GM12878 (cell line): ENCODE data around the gene UTP11. TPM values are rescaled to one million over a fixed set of nuclear protein-coding genes. Genes with fewer than 3 reads are reported as not detected.
A peak's percentile ranks its signal among the peaks of the same experiment; 100 is the strongest.

Experiments
- ATAC-seq: fragments of 200-7000 bp; cut with Tn5 transposase; 3 replicates; pipeline ENCODE4 v1.9.1; 2020; ENCODE audit warnings: mild to moderate bottlenecking, moderate library complexity
- BruUV-seq: library from RNA; stranded (reverse); fragments of 400-500 nt; replicated peaks from 2 replicates; lab custom pipeline; 2021; lab: Mats Ljungman, UMichigan
- CTCF ChIA-PET: fragments of 300-600 bp; sonication (Branson Sonifier 250); formaldehyde crosslinking; extraction: SDS; loops from one replicate; lab custom pipeline; 2021; ENCODE audit warnings: inconsistent platforms; lab: Yijun Ruan, JAX
- POLR2A ChIA-PET: fragments of 350-600 bp; formaldehyde crosslinking; extraction: SDS; loops from one replicate; lab custom pipeline; 2021; ENCODE audit warnings: inconsistent platforms; lab: Charles Lee
- RAD21 ChIA-PET: fragments of 300-600 bp; sonication (Branson Sonifier 250); formaldehyde crosslinking; loops from one replicate; lab custom pipeline; 2023; ENCODE audit warnings: antibody characterized with exemption; ENCODE audit not compliant: unreplicated experiment; lab: Charles Lee
- SMC1A ChIA-PET: fragments of 300-600 bp; sonication (Branson Sonifier 250); formaldehyde crosslinking; loops from one replicate; lab custom pipeline; 2023; ENCODE audit not compliant: unreplicated experiment, uncharacterized antibody; lab: Charles Lee
- DNase-seq: peaks from one replicate; pipeline ENCODE4 v3.0.0-alpha.2; 2011; ENCODE audit warnings: low read depth, low spot score
- FAIRE-seq: peaks from 3 replicates; lab custom pipeline; 2011; peaks lifted over from hg19 to GRCh38; lab: Jason Lieb, UNC
- H2AFZ ChIP-seq: 2 replicates; pipeline ENCODE4 v1.6.0; 2011; ENCODE audit warnings: low read depth, low read length, control low read depth; ENCODE audit not compliant: control insufficient read depth
- H3K27ac ChIP-seq: 2 replicates; pipeline ENCODE4 v1.5.1; 2011; ENCODE audit warnings: control low read depth; ENCODE audit not compliant: control insufficient read depth, insufficient read depth
- H3K27me3 ChIP-seq, 2 experiments: replicated peaks in 1 of 2; 2 replicates each; pipeline versions ENCODE4 v1.6.0 to v1.6.1; 2011; ENCODE audit warnings: low read length in 1 of 2; ENCODE audit not compliant: control insufficient read depth in 2 of 2, insufficient read depth in 2 of 2
- H3K36me3 ChIP-seq, 2 experiments: 2 replicates each; pipeline ENCODE4 v1.5.1; 2011; ENCODE audit warnings: low read length in 1 of 2; ENCODE audit not compliant: control insufficient read depth in 2 of 2, insufficient read depth in 2 of 2
- H3K4me1 ChIP-seq: 2 replicates; pipeline ENCODE4 v1.6.1; 2011; ENCODE audit warnings: mild to moderate bottlenecking, low read length, moderate library complexity, mixed read lengths; ENCODE audit not compliant: control insufficient read depth, insufficient read depth
- H3K4me2 ChIP-seq: 2 replicates; pipeline ENCODE4 v1.6.0; 2011; ENCODE audit warnings: control low read depth; ENCODE audit not compliant: control insufficient read depth, insufficient read depth
- H3K4me3 ChIP-seq: fragments of 200-600 bp; sonication (generic); 2 replicates; pipeline ENCODE4 v1.5.1; 2016
- H3K79me2 ChIP-seq: 2 replicates; pipeline ENCODE4 v1.6.0; 2011; ENCODE audit warnings: low read length; ENCODE audit not compliant: control insufficient read depth, insufficient read depth
- H3K9ac ChIP-seq: 2 replicates; pipeline ENCODE4 v1.8.0; 2011; ENCODE audit warnings: low read length, control low read depth, mixed read lengths; ENCODE audit not compliant: control insufficient read depth, insufficient read depth
- H3K9me3 ChIP-seq: replicated peaks from 3 replicates; pipeline ENCODE4 v1.5.1; 2011; ENCODE audit warnings: mild to moderate bottlenecking, low read length; ENCODE audit not compliant: control insufficient read depth, insufficient read depth
- H4K20me1 ChIP-seq: 2 replicates; pipeline ENCODE4 v1.6.0; 2011; ENCODE audit not compliant: control insufficient read depth, insufficient read depth
- EED ChIP-seq: sonication (generic); IDR thresholded peaks from 2 replicates; pipeline ENCODE4 v1.6.1; 2016; ENCODE audit warnings: antibody characterized with exemption, low read depth
- GATAD2B ChIP-seq: fragments of 450-650 bp; conservative IDR thresholded peaks from 2 replicates; pipeline ENCODE4 v1.6.1; 2017; ENCODE audit warnings: low read depth, mild to moderate bottlenecking, moderate library complexity
- MLLT1 ChIP-seq: fragments of 450-650 bp; IDR thresholded peaks from 2 replicates; pipeline ENCODE4 v1.6.1; 2016; ENCODE audit warnings: mild to moderate bottlenecking
- NKRF ChIP-seq: fragments of 450-650 bp; conservative IDR thresholded peaks from 2 replicates; pipeline ENCODE4 v1.6.1; 2017; ENCODE audit warnings: mild to moderate bottlenecking, moderate library complexity
- RFX5 ChIP-seq: IDR thresholded peaks from 2 replicates; pipeline ENCODE4 v1.6.1; 2011; ENCODE audit warnings: low read depth, low read length, improper control_type of control experiment
- SMAD1 ChIP-seq: fragments of 450-650 bp; IDR thresholded peaks from 2 replicates; pipeline ENCODE4 v1.6.1; 2018; ENCODE audit warnings: mild to moderate bottlenecking, low read depth; ENCODE audit not compliant: partially characterized antibody
- SREBF2 ChIP-seq: IDR thresholded peaks from 2 replicates; pipeline ENCODE4 v1.6.1; 2012; ENCODE audit warnings: mild to moderate bottlenecking, low read length
- ZBTB11 ChIP-seq: fragments of 450-650 bp; formaldehyde crosslinking; IDR thresholded peaks from 2 replicates; pipeline ENCODE4 v1.5.0; 2022; ENCODE audit warnings: mild to moderate bottlenecking, missing genetic modification characterization
- ZNF274 ChIP-seq: IDR thresholded peaks from one replicate; pipeline ENCODE4 v1.8.0; 2011; ENCODE audit not compliant: insufficient read length, insufficient read depth
- WGBS: methylation state at CpG from one replicate; pipeline ENCODE4 v1.1.6; 2016; ENCODE audit warnings: low lambda C conversion rate; ENCODE audit not compliant: insufficient replicate concordance, insufficient coverage; ENCODE audit errors: missing lambda C conversion rate; 5-methylcytosine and 5-hydroxymethylcytosine counted together
- in situ Hi-C: fragments of 300-500 bp; cut with MboI; formaldehyde crosslinking; loops from 9 replicates; pipeline ENCODE4 v1.14.3; 2018; ENCODE audit warnings: mixed read lengths
- intact Hi-C: fragments of 100-400 bp; cut with micrococcal nuclease; formaldehyde crosslinking; loops from one replicate; pipeline ENCODE4 v1.14.2; 2022; ENCODE audit not compliant: unreplicated experiment
- polyA plus RNA-seq, 11 experiments: library from polyadenylated mRNA; depleted of rRNA in 4 of 11; unstranded in 6 of 11; stranded (reverse) in 5 of 11; fragments of >200 nt; fragmentation: Nextera tagmentation in 4 of 11; fragmentation: Illumina TruSeq in 1 of 11; extraction: Ambion mirVana in 4 of 11; extraction: Trizol in 1 of 11; gene quantifications; 1 replicate in 1 of 11; 2 replicates in 10 of 11; pipeline versions ENCODE4 v1.2.1 to v1.2.3, GENCODE V29; 2011 to 2016; ENCODE audit warnings: inconsistent platforms in 2 of 11, missing spikeins in 2 of 11, low read depth in 1 of 11
- total RNA-seq, 4 experiments: library from RNA; depleted of rRNA in 3 of 4; stranded (reverse); fragments of >200 nt in 3 of 4; fragmentation: Illumina TruSeq in 1 of 4; extraction: Trizol in 1 of 4; gene quantifications; 2 replicates each; pipeline versions ENCODE4 v1.2.1 to v1.2.3, GENCODE V29; 2013 to 2021

The UTP11 gene
- total and polyA plus RNA-seq, 10 of the 15 experiments (the other 5 are each of a cell fraction or from before 2014, with no cell fraction given), result 34.5 to 146 (median 64.2) TPM

- DNase-seq (no peak), FAIRE-seq (no peak), ATAC-seq (peak; percentile 48)
- Histone ChIP-seq H3K79me2 (peaks cover 23% of the 10 kb centered on the region), H3K36me3 (peaks cover 4 to 5% of the 10 kb centered on the region in 2 experiments; a peak in 3 of 4 replicates), H3K27me3 (no peaks in the 10 kb centered on the region), H2AFZ (peak overlapping the region; percentile 93), H3K27ac (peak overlapping the region; percentile 83), H3K9me3 (no peaks in the 10 kb centered on the region), H4K20me1 (no peaks in the 10 kb centered on the region), H3K9ac (peak overlapping the region; percentile 95), H3K4me1 (peaks cover 4% of the 10 kb centered on the region; the same call in 1 of the 2 replicates), H3K4me3 (peak overlapping the region; percentile 95), H3K4me2 (peak overlapping the region; percentile 77)
- in situ Hi-C loops, result loop anchor here (25.0 kb wide), 1 partner anchor 402 kb away; the partner anchor contains the start of gene GNL2
- ChIA-PET POLR2A (interaction anchor here (0.8 kb wide), 1 partner anchor 13 kb away, joined by 3 read pairs; no protein-coding TSS in a partner anchor), CTCF (interaction anchor here (0.7 to 3.6 kb wide), 28 partner anchors 11 to 848 kb away, joined by 3 to 32 read pairs (median 6); partner anchors contain the start of genes MTF1 and UTP11), SMC1A (interaction anchor here (0.7 to 2.5 kb wide), 9 partner anchors 11 to 95 kb away, joined by 3 to 17 read pairs (median 4); no protein-coding TSS in a partner anchor), RAD21 (interaction anchor here (0.6 to 1.9 kb wide), 13 partner anchors 12 to 130 kb away, joined by 3 to 7 read pairs (median 3); partner anchors contain the start of gene MTF1)
- intact Hi-C loops, result no loop called here
- BruUV-seq, result TSS peak; percentile 86
- WGBS, result 1% methylated on average over 30 of the region's 30 CpGs
- peak; percentile 33 for TF ChIP-seq SMAD1
- TF ChIP-seq MLLT1, result peak; percentile 67; the same call in 1 of the 2 replicates
- no peak for TF ChIP-seq RFX5
- no peak for TF ChIP-seq SREBF2
- TF ChIP-seq ZBTB11, result no peak
- TF ChIP-seq EED, result no peak
- TF ChIP-seq ZNF274, result no peak
- peak; percentile 69; the same call in 1 of the 2 replicates for TF ChIP-seq NKRF
- no peak for TF ChIP-seq GATAD2B
These were observed 23.1 kb upstream of the UTP11 start for GRCh38 chr1:37989361-37989930.
